Uterus (tissue), 2 donors: Measurements from ENCODE around the gene ARHGAP10.

Experiments used
- POLR2A ChIP-seq, 2 donors: fragments of 450-650 bp; IDR thresholded peaks; one replicate each; pipeline ENCODE4 v1.6.1; 2016; ENCODE audit warnings: antibody characterized with exemption in 2 of 2, mild to moderate bottlenecking in 1 of 2, moderate library complexity in 1 of 2
- TF ChIP-seq, protein P1 (sequence below), 4 experiments: fragments of 200-600 bp in 2 of 4; fragments of 450-650 bp in 2 of 4; sonication (generic) in 2 of 4; IDR thresholded peaks; one replicate each; pipeline ENCODE4 v1.5.1; 2016 to 2019; ENCODE audit warnings: antibody characterized with exemption in 4 of 4, mild to moderate bottlenecking in 2 of 4, moderate library complexity in 1 of 4

DNA sequence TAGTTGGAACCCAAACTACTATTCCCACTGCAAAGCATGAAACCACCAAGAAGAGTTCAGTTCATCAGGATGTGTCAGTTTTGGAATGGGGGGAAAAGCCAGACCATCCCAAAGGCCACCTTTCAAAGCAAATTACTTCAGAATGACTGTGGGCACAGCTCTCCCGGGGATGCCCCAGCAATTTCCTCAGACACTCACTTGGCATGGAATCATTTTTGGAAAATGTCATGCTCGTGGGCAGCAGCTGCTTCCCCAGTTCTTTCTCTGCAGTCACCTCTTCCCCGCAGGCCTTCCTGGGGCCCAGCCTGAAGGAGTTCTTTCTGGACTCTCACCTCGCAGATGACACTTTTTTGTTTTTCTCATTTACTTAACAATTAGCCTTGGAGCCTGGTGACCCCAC lies 360.0 kb downstream of the ARHGAP10 start:
- TF ChIP-seq, protein P1, sequence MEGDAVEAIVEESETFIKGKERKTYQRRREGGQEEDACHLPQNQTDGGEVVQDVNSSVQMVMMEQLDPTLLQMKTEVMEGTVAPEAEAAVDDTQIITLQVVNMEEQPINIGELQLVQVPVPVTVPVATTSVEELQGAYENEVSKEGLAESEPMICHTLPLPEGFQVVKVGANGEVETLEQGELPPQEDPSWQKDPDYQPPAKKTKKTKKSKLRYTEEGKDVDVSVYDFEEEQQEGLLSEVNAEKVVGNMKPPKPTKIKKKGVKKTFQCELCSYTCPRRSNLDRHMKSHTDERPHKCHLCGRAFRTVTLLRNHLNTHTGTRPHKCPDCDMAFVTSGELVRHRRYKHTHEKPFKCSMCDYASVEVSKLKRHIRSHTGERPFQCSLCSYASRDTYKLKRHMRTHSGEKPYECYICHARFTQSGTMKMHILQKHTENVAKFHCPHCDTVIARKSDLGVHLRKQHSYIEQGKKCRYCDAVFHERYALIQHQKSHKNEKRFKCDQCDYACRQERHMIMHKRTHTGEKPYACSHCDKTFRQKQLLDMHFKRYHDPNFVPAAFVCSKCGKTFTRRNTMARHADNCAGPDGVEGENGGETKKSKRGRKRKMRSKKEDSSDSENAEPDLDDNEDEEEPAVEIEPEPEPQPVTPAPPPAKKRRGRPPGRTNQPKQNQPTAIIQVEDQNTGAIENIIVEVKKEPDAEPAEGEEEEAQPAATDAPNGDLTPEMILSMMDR (IDR thresholded peaks at IDR 0.05): no peak
- no peak for TF ChIP-seq POLR2A (IDR thresholded peaks at IDR 0.05)
